CD14-positive monocyte (primary cell): ENCODE results near the gene KCTD7. TPM values are rescaled to one million over a fixed set of nuclear protein-coding genes. Genes with fewer than 3 reads are reported as not detected.
"Not testable (repeated sequence)": the region's sequence is repeated elsewhere in the genome, so short reads cannot be mapped to it uniquely, and the experiment has no call there.

ENCODE experiments used
- DNase-seq, 3 donors: peaks; one replicate each; pipeline ENCODE4 v3.0.0-alpha.2; 2011 to 2022
- H2AFZ ChIP-seq: 2 replicates; pipeline ENCODE4 v1.6.0; 2012; ENCODE audit warnings: mild to moderate bottlenecking, low read depth, low read length, inconsistent platforms; ENCODE audit not compliant: insufficient read depth, poor library complexity, severe bottlenecking
- H3K27ac ChIP-seq, 2 donors: 1 replicate in 1 of 2; 2 replicates in 1 of 2; pipeline ENCODE4 v1.5.1; 2012 to 2013; ENCODE audit warnings: low read length in 2 of 2, control low read depth in 1 of 2, inconsistent platforms in 1 of 2, low read depth in 1 of 2, mild to moderate bottlenecking in 1 of 2
- H3K27me3 ChIP-seq, 2 donors: one replicate each; pipeline versions ENCODE4 v1.6.0 to v1.6.1; 2011 to 2013; ENCODE audit warnings: low read length in 2 of 2; ENCODE audit not compliant: control insufficient read depth in 2 of 2, insufficient read depth in 2 of 2
- H3K36me3 ChIP-seq, 2 donors: replicated peaks in 1 of 2; 1 replicate in 1 of 2; 2 replicates in 1 of 2; pipeline versions ENCODE4 v1.5.1 to v1.6.1; 2012 to 2013; ENCODE audit warnings: low read length in 2 of 2, control low read depth in 1 of 2, inconsistent platforms in 1 of 2, mild to moderate bottlenecking in 1 of 2; ENCODE audit not compliant: insufficient read depth in 2 of 2, control insufficient read depth in 1 of 2
- H3K4me1 ChIP-seq, 2 donors: 1 replicate in 1 of 2; 2 replicates in 1 of 2; pipeline versions ENCODE4 v1.5.1 to v1.6.1; 2012 to 2013; ENCODE audit warnings: low read length in 2 of 2, control low read depth in 1 of 2, inconsistent platforms in 1 of 2, mild to moderate bottlenecking in 1 of 2, moderate library complexity in 1 of 2; ENCODE audit not compliant: insufficient read depth in 2 of 2, control insufficient read depth in 1 of 2
- H3K4me2 ChIP-seq: replicated peaks from 2 replicates; pipeline ENCODE3; 2012; ENCODE audit warnings: low read length, moderate library complexity, mild to moderate bottlenecking; ENCODE audit not compliant: poor library complexity, severe bottlenecking; ENCODE audit errors: extremely low read depth
- H3K4me3 ChIP-seq, 3 experiments: fragments of 200-600 bp in 1 of 3; sonication (generic) in 1 of 3; replicated peaks in 1 of 3; 1 replicate in 2 of 3; 2 replicates in 1 of 3; pipeline ENCODE4 v1.5.1; 2011 to 2013; ENCODE audit warnings: low read length in 3 of 3, mild to moderate bottlenecking in 3 of 3, control low read depth in 2 of 3, low read depth in 2 of 3, inconsistent platforms in 1 of 3, moderate library complexity in 1 of 3
- H3K79me2 ChIP-seq: 2 replicates; pipeline ENCODE4 v1.6.0; 2012; ENCODE audit warnings: mild to moderate bottlenecking, control low read depth, inconsistent platforms, low read length, moderate library complexity; ENCODE audit not compliant: insufficient read depth
- H3K9ac ChIP-seq: 2 replicates; pipeline ENCODE4 v1.6.0; 2017; ENCODE audit warnings: low read length, mild to moderate bottlenecking; ENCODE audit not compliant: insufficient read depth, poor library complexity, severe bottlenecking
- H3K9me3 ChIP-seq, 2 donors: replicated peaks in 1 of 2; 1 replicate in 1 of 2; 2 replicates in 1 of 2; pipeline versions ENCODE4 v1.5.1 to v1.6.1; 2012 to 2013; ENCODE audit warnings: low read length in 2 of 2, control low read depth in 1 of 2; ENCODE audit not compliant: control insufficient read depth in 1 of 2, insufficient read depth in 1 of 2
- H4K20me1 ChIP-seq: 2 replicates; pipeline ENCODE4 v1.6.0; 2012; ENCODE audit warnings: mild to moderate bottlenecking, low read length, control low read depth, moderate library complexity; ENCODE audit not compliant: insufficient read depth
- H3K27ac Mint-ChIP-seq, 7 donors: one replicate each; pipeline ENCODE4 v1.8.0; 2020; ENCODE audit warnings: mild to moderate bottlenecking in 7 of 7, mixed read lengths in 7 of 7, moderate library complexity in 6 of 7, inconsistent platforms in 2 of 7
- H3K27me3 Mint-ChIP-seq, 3 donors: one replicate each; pipeline ENCODE4 v1.8.0; 2021 to 2022; ENCODE audit warnings: low read depth in 3 of 3, mild to moderate bottlenecking in 3 of 3, mixed read lengths in 3 of 3, moderate library complexity in 3 of 3, inconsistent platforms in 1 of 3
- H3K36me3 Mint-ChIP-seq, 2 donors: one replicate each; pipeline ENCODE4 v1.8.0; 2020; ENCODE audit warnings: mixed read lengths in 2 of 2, inconsistent platforms in 1 of 2, mild to moderate bottlenecking in 1 of 2
- H3K4me1 Mint-ChIP-seq: one replicate; pipeline ENCODE4 v1.8.0; 2020; ENCODE audit warnings: mild to moderate bottlenecking, mixed read lengths
- H3K4me3 Mint-ChIP-seq, 2 donors: one replicate each; pipeline ENCODE4 v1.8.0; 2020; ENCODE audit warnings: mild to moderate bottlenecking in 2 of 2, mixed read lengths in 2 of 2, moderate library complexity in 1 of 2
- H3K9me3 Mint-ChIP-seq, 7 donors: one replicate each; pipeline ENCODE4 v1.8.0; 2020 to 2022; ENCODE audit warnings: mixed read lengths in 7 of 7, mild to moderate bottlenecking in 6 of 7, moderate library complexity in 6 of 7, inconsistent platforms in 2 of 7
- WGBS: methylation state at CpG from one replicate; pipeline ENCODE4 v1.1.5; 2013; ENCODE audit warnings: missing lambda C conversion rate; ENCODE audit not compliant: insufficient coverage; 5-methylcytosine and 5-hydroxymethylcytosine counted together
- intact Hi-C, 2 donors: fragments of 100-400 bp; cut with micrococcal nuclease; formaldehyde crosslinking; loops; one replicate each; pipeline versions ENCODE4 v1.15.0 to v1.15.1; 2023
- polyA plus RNA-seq, 3 donors: library from polyadenylated mRNA; depleted of rRNA in 1 of 3; unstranded in 2 of 3; stranded (reverse) in 1 of 3; fragments of 300-500 nt in 2 of 3; fragments of >200 nt in 1 of 3; fragmentation: Illumina TruSeq in 2 of 3; gene quantifications; 1 replicate in 2 of 3; 2 replicates in 1 of 3; pipeline ENCODE4 v1.2.3, GENCODE V29; 2012 to 2021
- TF ChIP-seq, protein P1 (sequence below): fragments of 200-600 bp; IDR thresholded peaks from one replicate; pipeline ENCODE4 v1.8.0; 2022; ENCODE audit warnings: antibody characterized with exemption, mild to moderate bottlenecking

KCTD7 gene
- polyA plus RNA-seq, 3 donors, result 1.8 to 9.2 (median 2.7) TPM

GRCh38 chr7:66634816-66635215 lies 6.1 kb downstream of the KCTD7 start:
- Mint-ChIP-seq H3K27me3 (peaks cover 20 to 53% (median 28%) of the 10 kb centered on the region in 3 donors), H3K36me3 (peaks cover 52 to 58% of the 10 kb centered on the region in 2 donors), H3K9me3 (peaks cover 0 to 11% (median 2%) of the 10 kb centered on the region in 7 donors), H3K27ac (peak overlapping the region in 6 of 7 donors; percentile 49 to 93 (median 80)), H3K4me1 (peaks cover 33% of the 10 kb centered on the region), H3K4me3 (peak overlapping the region in 1 of 2 donors; percentile 26)
- Histone ChIP-seq H4K20me1 (no peaks in the 10 kb centered on the region), H2AFZ (no peak overlapping the region), H3K9me3 (no peaks in the 10 kb centered on the region), H3K27ac (no peak overlapping the region), H3K4me2 (no peak overlapping the region), H3K79me2 (no peaks in the 10 kb centered on the region), H3K4me3 (no peak overlapping the region), H3K9ac (no peak overlapping the region), H3K36me3 (peaks cover 20 to 41% of the 10 kb centered on the region in 2 donors), H3K4me1 (peaks cover 28 to 42% of the 10 kb centered on the region in 2 donors), H3K27me3 (peaks cover 1 to 16% of the 10 kb centered on the region in 2 donors)
- WGBS, result 100% methylated on average over 2 of the region's 4 CpGs
- peak in 2 of 3 donors; percentile 10 to 20 for DNase-seq
- TF ChIP-seq, protein P1, sequence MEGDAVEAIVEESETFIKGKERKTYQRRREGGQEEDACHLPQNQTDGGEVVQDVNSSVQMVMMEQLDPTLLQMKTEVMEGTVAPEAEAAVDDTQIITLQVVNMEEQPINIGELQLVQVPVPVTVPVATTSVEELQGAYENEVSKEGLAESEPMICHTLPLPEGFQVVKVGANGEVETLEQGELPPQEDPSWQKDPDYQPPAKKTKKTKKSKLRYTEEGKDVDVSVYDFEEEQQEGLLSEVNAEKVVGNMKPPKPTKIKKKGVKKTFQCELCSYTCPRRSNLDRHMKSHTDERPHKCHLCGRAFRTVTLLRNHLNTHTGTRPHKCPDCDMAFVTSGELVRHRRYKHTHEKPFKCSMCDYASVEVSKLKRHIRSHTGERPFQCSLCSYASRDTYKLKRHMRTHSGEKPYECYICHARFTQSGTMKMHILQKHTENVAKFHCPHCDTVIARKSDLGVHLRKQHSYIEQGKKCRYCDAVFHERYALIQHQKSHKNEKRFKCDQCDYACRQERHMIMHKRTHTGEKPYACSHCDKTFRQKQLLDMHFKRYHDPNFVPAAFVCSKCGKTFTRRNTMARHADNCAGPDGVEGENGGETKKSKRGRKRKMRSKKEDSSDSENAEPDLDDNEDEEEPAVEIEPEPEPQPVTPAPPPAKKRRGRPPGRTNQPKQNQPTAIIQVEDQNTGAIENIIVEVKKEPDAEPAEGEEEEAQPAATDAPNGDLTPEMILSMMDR, result no peak
- intact Hi-C loops, result no loop called here

DNA sequence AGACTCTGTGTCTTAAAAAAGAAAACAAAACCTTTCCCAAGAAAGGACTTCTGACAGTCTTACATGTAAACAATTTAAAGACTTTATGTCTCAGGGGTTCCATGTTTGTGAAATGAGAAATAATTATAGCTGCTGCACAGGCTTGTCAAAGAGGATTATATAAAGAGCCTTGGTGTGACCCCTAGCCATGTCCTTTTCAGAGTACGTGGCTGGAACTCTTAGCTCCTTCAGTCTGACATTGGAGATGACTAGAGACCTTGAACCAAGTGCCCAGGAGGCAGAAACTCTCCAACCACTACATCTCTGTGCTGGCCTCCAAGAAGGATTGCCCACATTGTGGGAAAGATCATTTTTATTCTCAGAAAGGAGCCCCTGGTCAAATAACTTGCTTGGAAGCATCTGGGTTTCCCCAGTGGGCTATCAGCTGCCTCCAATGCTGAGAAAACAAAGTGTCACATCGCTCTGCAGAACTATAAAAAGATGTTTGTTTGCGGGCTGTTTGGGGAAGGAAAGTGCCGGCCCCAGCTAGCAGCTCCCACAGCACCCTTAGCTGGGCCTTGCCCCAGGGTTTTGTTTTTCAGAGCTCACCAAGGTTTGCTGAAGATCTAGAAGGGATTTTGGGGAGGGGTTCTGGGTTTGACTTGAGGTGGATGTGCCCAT lies 6.8 kb downstream of the KCTD7 start:
- H3K9me3 ChIP-seq, H3K9ac ChIP-seq, H4K20me1 ChIP-seq, H2AFZ ChIP-seq, H3K4me2 ChIP-seq, H3K4me3 ChIP-seq, H3K79me2 ChIP-seq, intact Hi-C loops, DNase-seq: not testable (repeated sequence)
- H3K4me1 ChIP-seq, result peaks cover 22 to 36% of the 10 kb centered on the region in 2 donors
- peak overlapping the region in 6 of 7 donors; percentile 72 to 93 (median 83) for H3K27ac Mint-ChIP-seq
- H3K9me3 Mint-ChIP-seq, result peaks cover 0 to 11% (median 2%) of the 10 kb centered on the region in 7 donors
- H3K36me3 ChIP-seq, result peaks cover 20 to 47% of the 10 kb centered on the region in 2 donors
- peaks cover 26 to 56% (median 30%) of the 10 kb centered on the region in 3 donors for H3K27me3 Mint-ChIP-seq
- H3K4me3 Mint-ChIP-seq, result peak overlapping the region in 1 of 2 donors; percentile 26
- WGBS, result no CpG with 5 or more reads among the region's 4 CpGs
- peaks cover 2 to 21% of the 10 kb centered on the region in 2 donors for H3K27me3 ChIP-seq
- peaks cover 26% of the 10 kb centered on the region for H3K4me1 Mint-ChIP-seq
- peak overlapping the region in 1 of 2 donors; percentile 55 for H3K27ac ChIP-seq
- H3K36me3 Mint-ChIP-seq, result peaks cover 58 to 60% of the 10 kb centered on the region in 2 donors

GRCh38 chr7:66635982-66636546 lies 7.4 kb downstream of the KCTD7 start:
- peak overlapping the region; percentile 76 to 96 (median 86) for H3K27ac Mint-ChIP-seq
- WGBS, result 80% methylated on average over 2 of the region's 9 CpGs
- peaks cover 29 to 58% (median 33%) of the 10 kb centered on the region in 3 donors for H3K27me3 Mint-ChIP-seq
- Histone ChIP-seq H3K27me3 (peaks cover 2 to 27% of the 10 kb centered on the region in 2 donors), H3K36me3 (peaks cover 20 to 53% of the 10 kb centered on the region in 2 donors), H3K27ac (peak overlapping the region in 1 of 2 donors; percentile 55), H3K4me1 (peaks cover 16 to 29% of the 10 kb centered on the region in 2 donors)
- H3K9me3 Mint-ChIP-seq, result peaks cover 0 to 11% (median 2%) of the 10 kb centered on the region in 7 donors
- H3K36me3 Mint-ChIP-seq, result peaks cover 62 to 66% of the 10 kb centered on the region in 2 donors
- H4K20me1 ChIP-seq, H3K9me3 ChIP-seq, H2AFZ ChIP-seq, H3K9ac ChIP-seq, H3K4me3 ChIP-seq, H3K4me3 Mint-ChIP-seq, intact Hi-C loops, H3K79me2 ChIP-seq, H3K4me2 ChIP-seq: not testable (repeated sequence)
- peaks cover 20% of the 10 kb centered on the region for H3K4me1 Mint-ChIP-seq
- DNase-seq, result peak; percentile 63 to 75 (median 64)
